ENCODE measurements around the gene FOXD4.
"Not testable (repeated sequence)": the region's sequence is repeated elsewhere in the genome, so short reads cannot be mapped to it uniquely, and the experiment has no call there.

GRCh38 chr9:108742-109495, 9.3 kb downstream of the FOXD4 start:
- not testable (repeated sequence) for TF ChIP-seq CTCF (conservative IDR thresholded peaks at IDR 0.05; ENCODE audit: low read depth, low read length); EZH2 (IDR thresholded peaks at IDR 0.05; ENCODE audit: borderline replicate concordance, low read depth, low read length, poor library complexity, severe bottlenecking)
